ENCODE measurements around the gene MAML1. TPM values are rescaled to one million over a fixed set of nuclear protein-coding genes. Genes with fewer than 3 reads are reported as not detected.

Gene MAML1
- total RNA-seq, 2 donors from 2014 or later: 18.1 to 18.2 TPM

DNA sequence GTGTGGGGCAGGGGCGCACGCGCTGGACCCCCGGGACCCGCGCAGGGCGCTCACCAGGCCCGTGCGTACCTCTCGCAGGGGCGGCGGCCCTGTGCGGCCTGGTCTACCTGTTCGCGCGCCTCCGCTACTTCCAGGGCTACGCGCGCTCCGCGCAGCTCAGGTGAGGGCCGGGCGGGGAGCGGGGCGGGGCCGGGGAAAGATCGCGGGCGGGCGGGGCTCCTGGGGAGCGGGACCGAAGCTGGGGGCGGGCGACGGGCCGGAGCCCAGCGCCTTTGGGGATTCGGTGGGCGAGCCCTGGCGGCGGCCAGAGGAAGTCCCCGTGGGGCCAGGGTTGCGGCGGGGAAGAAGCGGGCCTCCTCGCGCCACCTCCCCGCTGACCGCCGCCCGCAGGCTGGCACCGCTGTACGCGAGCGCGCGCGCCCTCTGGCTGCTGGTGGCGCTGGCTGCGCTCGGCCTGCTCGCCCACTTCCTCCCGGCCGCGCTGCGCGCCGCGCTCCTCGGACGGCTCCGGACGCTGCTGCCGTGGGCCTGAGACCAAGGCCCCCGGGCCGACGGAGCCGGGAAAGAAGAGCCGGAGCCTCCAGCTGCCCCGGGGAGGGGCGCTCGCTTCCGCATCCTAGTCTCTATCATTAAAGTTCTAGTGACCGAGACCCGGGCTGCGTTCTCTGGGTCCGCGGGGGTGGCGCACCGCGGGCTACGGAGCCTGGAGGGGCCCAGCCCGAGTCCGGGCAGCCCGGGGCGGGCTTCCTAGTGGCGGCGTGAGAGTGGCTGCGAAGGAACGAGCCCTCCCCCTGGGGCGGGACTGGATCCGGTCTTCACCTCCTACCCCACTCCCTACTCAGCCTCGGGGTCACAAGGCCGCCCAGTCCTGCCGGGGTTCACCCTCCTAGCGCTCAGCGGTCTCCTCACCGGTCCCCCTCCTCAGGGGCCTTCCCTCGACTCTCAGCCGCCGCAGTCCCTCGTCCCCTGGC is 63.5 kb downstream of the MAML1 start:
- peaks cover 50% of the 10 kb centered on the region for H3K4me1 ChIP-seq
- peak overlapping the region; percentile 82 to 95 (median 87) for H3K27ac ChIP-seq
- intact Hi-C loops (cut with DNase I): no loop called here
- peaks cover 0 to 14% of the 10 kb centered on the region in 2 donors for H3K36me3 ChIP-seq (replicated peaks in 1 of 2; ENCODE audit: insufficient read depth in 1 of 2, low read depth in 2 of 2)
- H3K4me3 ChIP-seq: peak overlapping the region; percentile 5 to 33
- DNase-seq (peak; percentile 84 to 88 (median 84)), ATAC-seq (peak; percentile 85)
- TF ChIP-seq POLR2A (IDR thresholded peaks at IDR 0.05): peak; percentile 40 to 58 (median 49)
- TF ChIP-seq, protein P1, sequence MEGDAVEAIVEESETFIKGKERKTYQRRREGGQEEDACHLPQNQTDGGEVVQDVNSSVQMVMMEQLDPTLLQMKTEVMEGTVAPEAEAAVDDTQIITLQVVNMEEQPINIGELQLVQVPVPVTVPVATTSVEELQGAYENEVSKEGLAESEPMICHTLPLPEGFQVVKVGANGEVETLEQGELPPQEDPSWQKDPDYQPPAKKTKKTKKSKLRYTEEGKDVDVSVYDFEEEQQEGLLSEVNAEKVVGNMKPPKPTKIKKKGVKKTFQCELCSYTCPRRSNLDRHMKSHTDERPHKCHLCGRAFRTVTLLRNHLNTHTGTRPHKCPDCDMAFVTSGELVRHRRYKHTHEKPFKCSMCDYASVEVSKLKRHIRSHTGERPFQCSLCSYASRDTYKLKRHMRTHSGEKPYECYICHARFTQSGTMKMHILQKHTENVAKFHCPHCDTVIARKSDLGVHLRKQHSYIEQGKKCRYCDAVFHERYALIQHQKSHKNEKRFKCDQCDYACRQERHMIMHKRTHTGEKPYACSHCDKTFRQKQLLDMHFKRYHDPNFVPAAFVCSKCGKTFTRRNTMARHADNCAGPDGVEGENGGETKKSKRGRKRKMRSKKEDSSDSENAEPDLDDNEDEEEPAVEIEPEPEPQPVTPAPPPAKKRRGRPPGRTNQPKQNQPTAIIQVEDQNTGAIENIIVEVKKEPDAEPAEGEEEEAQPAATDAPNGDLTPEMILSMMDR (IDR thresholded peaks at IDR 0.05): peak; percentile 35 to 97 (median 90)
- no peaks in the 10 kb centered on the region for H3K9me3 ChIP-seq
- H3K27me3 ChIP-seq: no peaks in the 10 kb centered on the region
- 1% methylated on average over 95 of the region's 113 CpGs; no CpG with 5 or more reads in 1 of the 2 donors for WGBS, 2 donors

DNA sequence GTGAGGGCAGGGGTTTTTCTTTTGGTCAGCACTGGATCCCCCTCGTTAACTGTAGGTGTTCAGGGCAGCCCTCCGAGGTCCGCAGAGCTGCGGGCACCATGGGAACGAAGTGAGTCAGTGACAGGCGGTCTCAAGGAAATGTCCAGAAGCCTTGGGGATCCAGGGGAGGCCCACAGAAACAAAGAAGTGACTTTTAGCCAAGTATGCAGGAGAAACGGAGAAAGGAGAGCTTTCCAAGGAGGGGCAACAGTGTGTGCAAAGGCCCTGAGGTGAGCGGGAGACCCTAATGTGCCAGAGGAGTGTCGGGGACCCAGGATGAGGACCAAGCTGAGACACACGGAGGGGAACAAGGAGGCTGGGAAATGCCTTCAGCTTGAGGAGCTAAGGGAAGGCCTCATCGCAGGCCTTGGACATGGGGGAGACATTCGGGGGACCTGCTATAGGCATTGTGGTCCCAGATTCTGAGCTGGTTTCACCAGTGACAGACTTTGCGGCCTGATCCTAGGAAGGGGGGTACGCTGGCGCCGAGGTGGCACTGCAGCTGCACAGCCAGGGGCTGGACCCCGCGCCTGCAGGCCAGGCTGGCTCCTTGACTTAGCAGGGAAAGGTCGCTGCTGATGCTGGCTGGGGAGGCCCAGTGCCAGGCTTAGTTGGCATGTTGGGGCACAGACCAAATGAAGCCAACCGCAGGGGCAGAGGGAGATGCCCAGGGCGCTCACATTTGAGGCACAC is 64.4 kb downstream of the MAML1 start:
- DNase-seq (peak in 2 of 4 donors; percentile 16 to 18), ATAC-seq (no peak)
- Histone ChIP-seq H3K36me3 (replicated peaks in 1 of 2; ENCODE audit: insufficient read depth in 1 of 2, low read depth in 2 of 2) (peaks cover 0 to 14% of the 10 kb centered on the region in 2 donors), H3K9me3 (no peaks in the 10 kb centered on the region), H3K27ac (peak overlapping the region; percentile 82 to 95 (median 87)), H3K4me1 (peaks cover 53% of the 10 kb centered on the region), H3K4me3 (no peak overlapping the region), H3K27me3 (no peaks in the 10 kb centered on the region)
- intact Hi-C loops (cut with DNase I): no loop called here
- TF ChIP-seq, protein P1 (IDR thresholded peaks at IDR 0.05): no peak
- no peak for TF ChIP-seq POLR2A (IDR thresholded peaks at IDR 0.05)
- 82 to 87% methylated on average over 14 to 20 of the region's 21 CpGs for WGBS, 2 donors

DNA sequence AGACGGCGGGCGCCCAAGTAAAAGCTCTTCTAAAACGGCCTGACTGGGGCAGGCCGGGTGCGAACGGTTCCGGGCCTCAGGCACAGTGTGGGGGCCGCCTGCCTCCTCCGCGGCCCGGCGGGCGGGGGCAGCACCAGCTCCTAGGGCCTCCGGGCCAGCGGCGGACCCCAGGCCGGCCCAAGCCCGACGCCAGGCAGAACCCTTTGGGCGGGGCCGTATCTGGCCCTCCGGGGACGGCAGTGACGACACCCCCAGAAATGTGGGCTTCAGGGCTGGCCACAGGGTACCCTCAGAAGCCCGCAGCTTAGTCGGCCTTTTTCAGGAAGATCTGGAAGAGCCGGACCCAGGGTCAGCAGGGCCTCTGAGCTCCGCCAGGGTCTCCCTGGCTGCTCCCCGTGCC is 65.1 kb downstream of the MAML1 start:
- intact Hi-C loops (cut with DNase I): no loop called here

DNA sequence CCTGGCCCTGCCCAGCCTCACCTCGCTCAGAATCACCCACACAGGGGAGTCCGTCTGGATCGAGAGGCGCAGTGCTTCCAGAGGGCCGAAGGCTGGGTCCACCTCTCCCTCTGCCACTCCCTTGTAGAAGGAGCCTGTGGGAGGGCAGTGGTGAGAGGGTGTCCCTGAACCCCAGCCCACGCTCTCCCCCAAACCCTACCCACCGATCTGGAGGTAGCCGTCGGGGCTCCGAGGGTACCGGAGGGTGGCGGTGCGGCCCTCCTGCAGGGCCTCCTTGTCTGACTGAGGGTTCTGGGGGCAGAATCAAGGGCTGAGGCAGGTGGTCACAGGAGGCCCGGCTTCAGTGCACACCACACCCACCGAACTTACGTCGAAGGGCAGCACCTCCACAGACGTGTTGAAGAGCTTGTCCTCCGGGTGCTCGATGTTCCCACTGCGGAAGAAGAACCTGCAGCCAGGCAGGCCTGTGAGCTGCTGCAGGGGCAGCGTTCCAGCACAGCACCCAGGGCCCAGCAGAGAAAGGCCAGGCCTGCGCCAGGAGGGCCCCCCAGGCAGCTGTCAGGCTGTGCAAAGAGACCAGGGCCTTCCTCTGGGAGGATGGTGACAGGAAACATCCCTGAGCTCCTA is 65.6 kb downstream of the MAML1 start:
- Histone ChIP-seq H3K4me3 (no peak overlapping the region), H3K27me3 (no peaks in the 10 kb centered on the region), H3K4me1 (peaks cover 53% of the 10 kb centered on the region), H3K36me3 (replicated peaks in 1 of 2; ENCODE audit: insufficient read depth in 1 of 2, low read depth in 2 of 2) (peaks cover 0 to 14% of the 10 kb centered on the region in 2 donors), H3K9me3 (no peaks in the 10 kb centered on the region), H3K27ac (no peak overlapping the region)
- TF ChIP-seq POLR2A (IDR thresholded peaks at IDR 0.05): no peak
- TF ChIP-seq, protein P1 (IDR thresholded peaks at IDR 0.05): no peak
- no peak for DNase-seq
- intact Hi-C loops (cut with DNase I): no loop called here
- no peak for ATAC-seq
- WGBS, 2 donors: 80 to 96% methylated on average over 1 to 23 of the region's 23 CpGs

More for the DNA sequence above, 65.1 kb downstream of the MAML1 start:
- Histone ChIP-seq H3K27me3 (no peaks in the 10 kb centered on the region), H3K4me1 (peaks cover 53% of the 10 kb centered on the region), H3K36me3 (replicated peaks in 1 of 2; ENCODE audit: insufficient read depth in 1 of 2, low read depth in 2 of 2) (peaks cover 0 to 14% of the 10 kb centered on the region in 2 donors), H3K9me3 (no peaks in the 10 kb centered on the region), H3K27ac (no peak overlapping the region), H3K4me3 (no peak overlapping the region)
- no peak for DNase-seq
- 91 to 93% methylated on average over 8 to 29 of the region's 30 CpGs for WGBS, 2 donors
- TF ChIP-seq, protein P1 (IDR thresholded peaks at IDR 0.05): no peak
- no peak for TF ChIP-seq POLR2A (IDR thresholded peaks at IDR 0.05)
- ATAC-seq: no peak

Measured in body of pancreas (tissue), 4 donors.